Tibial nerve (tissue), 3 donors: ENCODE data around the gene PLSCR4.
A peak's percentile ranks its signal among the peaks of the same experiment; 100 is the strongest.

Experiments used
- POLR2A ChIP-seq, 2 donors: fragments of 450-650 bp; IDR thresholded peaks; one replicate each; pipeline ENCODE4 v1.6.1; 2017; ENCODE audit warnings: antibody characterized with exemption in 2 of 2, mild to moderate bottlenecking in 2 of 2, moderate library complexity in 2 of 2
- TF ChIP-seq, protein P1 (sequence below), 5 experiments: fragments of 200-600 bp in 3 of 5; fragments of 450-650 bp in 2 of 5; sonication (generic) in 3 of 5; IDR thresholded peaks; one replicate each; pipeline ENCODE4 v1.5.1; 2016 to 2019; ENCODE audit warnings: antibody characterized with exemption in 5 of 5, mild to moderate bottlenecking in 3 of 5, moderate library complexity in 2 of 5

DNA sequence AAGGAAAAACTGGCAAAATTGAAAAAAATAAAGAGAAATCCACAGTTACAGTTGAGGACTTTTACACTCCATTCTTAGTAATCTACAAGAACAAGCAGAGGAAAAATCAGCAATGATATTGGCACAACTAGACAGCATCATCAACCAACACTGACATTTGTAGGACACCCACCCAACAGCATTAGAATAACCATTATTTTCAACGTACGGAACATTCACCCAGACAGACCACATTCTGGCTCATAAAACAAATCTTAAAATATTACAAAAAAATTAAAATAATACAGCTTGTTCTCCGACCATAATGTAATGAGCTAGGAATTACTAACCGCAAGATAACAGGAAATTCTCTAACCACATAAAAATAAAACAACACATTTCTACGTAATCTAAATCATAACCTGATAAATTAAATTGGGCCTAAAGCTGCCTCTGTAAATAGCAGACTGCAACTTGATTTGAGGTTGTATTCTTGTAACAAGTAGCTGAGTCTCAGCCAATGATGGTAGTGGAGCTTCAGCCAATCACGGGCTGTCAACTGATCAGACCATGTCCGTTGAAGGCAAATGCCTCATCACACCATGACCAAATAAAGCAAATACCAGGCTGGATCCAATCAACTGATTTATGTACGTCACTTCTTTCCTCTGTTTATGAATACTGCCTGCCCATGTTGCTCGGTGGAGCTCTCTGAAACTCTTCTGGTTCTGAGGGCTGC lies 9.2 kb downstream of the PLSCR4 start:
- TF ChIP-seq, protein P1, sequence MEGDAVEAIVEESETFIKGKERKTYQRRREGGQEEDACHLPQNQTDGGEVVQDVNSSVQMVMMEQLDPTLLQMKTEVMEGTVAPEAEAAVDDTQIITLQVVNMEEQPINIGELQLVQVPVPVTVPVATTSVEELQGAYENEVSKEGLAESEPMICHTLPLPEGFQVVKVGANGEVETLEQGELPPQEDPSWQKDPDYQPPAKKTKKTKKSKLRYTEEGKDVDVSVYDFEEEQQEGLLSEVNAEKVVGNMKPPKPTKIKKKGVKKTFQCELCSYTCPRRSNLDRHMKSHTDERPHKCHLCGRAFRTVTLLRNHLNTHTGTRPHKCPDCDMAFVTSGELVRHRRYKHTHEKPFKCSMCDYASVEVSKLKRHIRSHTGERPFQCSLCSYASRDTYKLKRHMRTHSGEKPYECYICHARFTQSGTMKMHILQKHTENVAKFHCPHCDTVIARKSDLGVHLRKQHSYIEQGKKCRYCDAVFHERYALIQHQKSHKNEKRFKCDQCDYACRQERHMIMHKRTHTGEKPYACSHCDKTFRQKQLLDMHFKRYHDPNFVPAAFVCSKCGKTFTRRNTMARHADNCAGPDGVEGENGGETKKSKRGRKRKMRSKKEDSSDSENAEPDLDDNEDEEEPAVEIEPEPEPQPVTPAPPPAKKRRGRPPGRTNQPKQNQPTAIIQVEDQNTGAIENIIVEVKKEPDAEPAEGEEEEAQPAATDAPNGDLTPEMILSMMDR (IDR thresholded peaks at IDR 0.05): no peak
- peak in 1 of 2 donors; percentile 33 for TF ChIP-seq POLR2A (IDR thresholded peaks at IDR 0.05)
